ENCODE measurements around the gene EXOC3L4.

- TF ChIP-seq CTCF (IDR thresholded peaks at IDR 0.05; ENCODE audit: low read depth, low read length, poor library complexity, severe bottlenecking): no peak
- TF ChIP-seq EZH2phosphoT487 (IDR thresholded peaks at IDR 0.05; ENCODE audit: borderline replicate concordance, low read length): no peak
Observed at GRCh38 chr14:103127861-103128598, 33.5 kb downstream of the EXOC3L4 start.
